Bronchial epithelial cell (primary cell): ENCODE results near the gene CNPY4. TPM values are rescaled to one million over a fixed set of nuclear protein-coding genes. Genes with fewer than 3 reads are reported as not detected.

Source experiments
- DNase-seq: peaks from one replicate; pipeline ENCODE4 v3.0.0-alpha.2; 2010; ENCODE audit warnings: low read depth
- FAIRE-seq: peaks from 2 replicates; lab custom pipeline; 2011; peaks lifted over from hg19 to GRCh38; lab: Jason Lieb, UNC
- H3K27me3 ChIP-seq: 2 replicates; pipeline ENCODE4 v1.5.1; 2011; ENCODE audit warnings: low read length; ENCODE audit not compliant: control insufficient read depth, insufficient read depth
- H3K36me3 ChIP-seq: 2 replicates; pipeline ENCODE4 v1.5.1; 2011; ENCODE audit warnings: low read length; ENCODE audit not compliant: control insufficient read depth, insufficient read depth
- H3K4me3 ChIP-seq: 2 replicates; pipeline ENCODE4 v1.5.1; 2011; ENCODE audit warnings: mild to moderate bottlenecking, low read depth, low read length, control low read depth
- total RNA-seq: library from RNA; depleted of rRNA; stranded (reverse); fragments of >200 nt; gene quantifications from 2 replicates; pipeline ENCODE4 v1.2.1, GENCODE V29; 2014
- TF ChIP-seq, protein P1 (sequence below): IDR thresholded peaks from 2 replicates; pipeline ENCODE4 v1.5.1; 2011; ENCODE audit warnings: mild to moderate bottlenecking, moderate library complexity, low read length, control low read depth, inconsistent platforms; ENCODE audit not compliant: insufficient read depth, severe bottlenecking

The CNPY4 gene
- total RNA-seq, 1 donor from 2014 or later: 2.9 TPM

DNA sequence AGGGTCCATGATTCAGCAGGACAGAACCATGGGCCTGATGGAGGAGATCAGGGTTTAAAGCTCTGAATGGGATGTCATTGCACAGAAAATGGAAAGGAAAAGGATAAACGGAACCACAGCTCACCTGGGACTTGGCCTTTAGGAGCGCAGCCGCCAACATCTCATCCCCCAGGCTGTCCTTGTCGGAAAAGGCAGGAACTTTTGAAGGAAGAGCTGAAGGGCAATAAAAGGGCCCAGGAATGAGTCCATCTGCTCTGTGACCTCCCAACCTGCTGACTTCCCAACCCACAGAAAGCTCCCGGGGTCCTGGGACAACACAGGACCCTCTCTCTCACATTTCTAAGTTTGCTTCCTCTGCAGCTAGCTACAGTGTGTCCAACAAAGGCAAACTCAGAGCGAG is 44.0 kb upstream of the CNPY4 start:
- Histone ChIP-seq H3K4me3 (no peak overlapping the region), H3K27me3 (no peaks in the 10 kb centered on the region), H3K36me3 (peaks cover 48% of the 10 kb centered on the region)
- FAIRE-seq (no peak), DNase-seq (no peak)
- TF ChIP-seq, protein P1, sequence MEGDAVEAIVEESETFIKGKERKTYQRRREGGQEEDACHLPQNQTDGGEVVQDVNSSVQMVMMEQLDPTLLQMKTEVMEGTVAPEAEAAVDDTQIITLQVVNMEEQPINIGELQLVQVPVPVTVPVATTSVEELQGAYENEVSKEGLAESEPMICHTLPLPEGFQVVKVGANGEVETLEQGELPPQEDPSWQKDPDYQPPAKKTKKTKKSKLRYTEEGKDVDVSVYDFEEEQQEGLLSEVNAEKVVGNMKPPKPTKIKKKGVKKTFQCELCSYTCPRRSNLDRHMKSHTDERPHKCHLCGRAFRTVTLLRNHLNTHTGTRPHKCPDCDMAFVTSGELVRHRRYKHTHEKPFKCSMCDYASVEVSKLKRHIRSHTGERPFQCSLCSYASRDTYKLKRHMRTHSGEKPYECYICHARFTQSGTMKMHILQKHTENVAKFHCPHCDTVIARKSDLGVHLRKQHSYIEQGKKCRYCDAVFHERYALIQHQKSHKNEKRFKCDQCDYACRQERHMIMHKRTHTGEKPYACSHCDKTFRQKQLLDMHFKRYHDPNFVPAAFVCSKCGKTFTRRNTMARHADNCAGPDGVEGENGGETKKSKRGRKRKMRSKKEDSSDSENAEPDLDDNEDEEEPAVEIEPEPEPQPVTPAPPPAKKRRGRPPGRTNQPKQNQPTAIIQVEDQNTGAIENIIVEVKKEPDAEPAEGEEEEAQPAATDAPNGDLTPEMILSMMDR: no peak

DNA sequence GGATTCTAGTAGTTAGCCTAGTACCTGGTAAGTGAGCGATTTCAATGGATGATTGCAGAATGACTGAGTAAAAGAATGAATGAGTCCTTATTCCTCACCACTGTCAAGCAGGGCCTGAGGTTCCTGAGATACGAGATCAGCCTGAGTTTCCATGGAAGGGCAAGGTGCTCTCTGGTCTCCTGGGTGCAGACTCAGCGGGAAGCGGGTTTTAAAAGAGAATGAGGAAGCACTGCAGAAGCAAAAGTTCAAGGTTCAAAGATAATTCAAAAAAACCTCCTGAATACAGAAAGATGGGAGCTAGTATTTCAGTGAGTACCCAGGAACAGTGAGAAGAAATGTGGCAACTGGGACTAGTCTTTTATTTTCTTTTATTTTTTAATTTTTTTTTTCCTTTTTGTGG is 42.2 kb upstream of the CNPY4 start:
- H3K36me3 ChIP-seq: peaks cover 34% of the 10 kb centered on the region
- no peaks in the 10 kb centered on the region for H3K27me3 ChIP-seq
- no peak for DNase-seq
- H3K4me3 ChIP-seq: no peak overlapping the region
- FAIRE-seq: no peak
- TF ChIP-seq, protein P1: no peak

DNA sequence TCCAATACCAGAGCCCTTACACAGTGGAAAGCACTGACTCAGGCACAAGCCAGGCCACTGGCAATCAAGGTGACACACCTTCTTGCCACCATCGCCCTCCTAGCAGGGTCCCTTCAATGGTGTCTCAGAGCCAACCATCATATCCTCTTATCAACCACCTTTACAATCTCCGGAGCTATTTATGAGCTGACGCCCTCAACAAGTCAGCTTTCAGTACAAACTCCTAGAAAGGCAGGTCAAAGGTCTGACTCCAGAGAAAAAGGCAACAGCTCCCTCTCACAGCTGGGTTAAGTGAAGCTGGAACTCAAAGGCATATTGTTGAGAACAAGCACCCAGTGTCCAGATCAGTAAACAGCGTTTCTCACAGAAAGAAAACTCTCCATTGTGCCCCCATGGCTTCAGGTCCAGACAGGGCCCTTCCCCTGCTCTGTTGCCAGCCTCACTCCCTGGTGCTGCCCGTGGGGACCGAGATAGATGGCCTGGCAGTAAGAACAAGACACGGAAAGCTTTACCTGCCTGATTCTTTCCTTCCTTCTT is 40.3 kb upstream of the CNPY4 start:
- FAIRE-seq: no peak
- Histone ChIP-seq H3K4me3 (no peak overlapping the region), H3K36me3 (peaks cover 20% of the 10 kb centered on the region), H3K27me3 (no peaks in the 10 kb centered on the region)
- TF ChIP-seq, protein P1: no peak
- no peak for DNase-seq

DNA sequence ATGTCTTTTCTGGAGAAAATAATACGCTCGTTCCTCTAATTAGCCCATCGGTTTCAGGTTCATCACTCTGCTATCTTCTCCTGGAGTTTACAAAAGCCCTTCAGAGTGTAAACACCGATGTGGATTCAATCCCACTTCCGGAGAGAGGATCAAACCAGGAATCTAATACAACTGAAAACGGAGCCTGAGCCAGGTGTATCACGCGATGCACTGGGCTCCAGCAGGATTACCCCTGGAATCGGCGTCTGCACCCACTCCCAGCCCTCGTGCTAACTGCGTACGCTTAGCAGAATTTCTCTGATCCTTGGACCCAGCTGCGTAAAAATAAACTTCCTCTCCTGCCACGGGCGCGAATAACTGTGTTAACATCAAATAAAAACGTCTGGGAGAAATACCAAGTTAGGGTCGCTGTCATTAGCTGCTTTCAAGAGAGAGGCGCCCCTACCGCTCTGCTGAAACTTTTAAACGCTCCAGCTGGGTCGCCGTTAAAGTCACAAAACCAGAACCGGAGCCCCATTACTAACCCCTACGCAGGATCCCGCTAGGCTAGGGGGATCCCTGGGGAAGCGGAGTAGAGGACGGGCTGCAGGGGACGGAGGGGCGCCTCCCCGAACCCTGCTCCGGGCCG is 38.4 kb upstream of the CNPY4 start:
- Histone ChIP-seq H3K27me3 (no peaks in the 10 kb centered on the region), H3K36me3 (peaks cover 11% of the 10 kb centered on the region), H3K4me3 (peak overlapping the region; percentile 80)
- DNase-seq (peak; percentile 12), FAIRE-seq (no peak)
- TF ChIP-seq, protein P1: no peak

DNA sequence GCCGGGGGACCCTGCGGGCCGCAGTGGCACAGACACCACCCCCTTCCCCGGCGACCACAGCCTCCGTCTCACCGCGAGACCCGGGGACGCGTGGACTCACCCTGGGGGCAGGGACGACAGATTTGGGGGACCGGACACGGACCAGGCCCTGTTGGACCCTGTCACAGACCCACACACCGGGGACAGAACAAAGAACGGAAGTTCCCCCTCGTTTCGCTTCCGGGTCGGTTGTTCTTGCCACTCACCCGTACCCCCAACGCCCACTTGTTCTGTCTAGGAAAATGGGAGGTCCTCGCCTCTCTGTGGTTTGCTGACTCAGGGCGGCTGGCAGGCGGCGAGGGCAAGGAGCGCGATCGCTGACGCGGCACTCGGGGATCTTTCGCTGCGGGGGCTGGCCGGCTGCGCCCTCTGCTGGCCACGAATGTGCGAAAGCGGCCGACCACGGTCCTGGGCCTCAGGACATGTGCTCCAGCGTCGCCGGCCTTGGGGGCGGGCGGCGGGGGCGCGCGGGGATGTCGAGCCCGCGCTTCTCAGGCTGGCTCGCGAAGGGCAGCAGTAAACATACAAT is 37.8 kb upstream of the CNPY4 start, which contains the start of gene ZNF3:
Gene ZNF3, minus strand, starts transcription at position 189 of the 568 bp plus-strand sequence. CDS start 4,366 bp downstream, outside the sequence.
- DNase-seq (peak; percentile 95), FAIRE-seq (no peak)
- no peaks in the 10 kb centered on the region for H3K27me3 ChIP-seq
- peak within 1 kb of the TSS; percentile 80 for H3K4me3 ChIP-seq
- TF ChIP-seq, protein P1: peak; percentile 90
- peaks cover 11% of the 10 kb centered on the region for H3K36me3 ChIP-seq
